Tibial artery (tissue), 4 donors: ENCODE measurements around the gene TCOF1.

ENCODE experiments used
- DNase-seq, 2 donors: peaks; one replicate each; pipeline ENCODE4 v3.0.0-alpha.2; 2019
- H3K27ac ChIP-seq, 2 donors: fragments of 200-600 bp; sonication (generic) in 1 of 2; 1 replicate in 1 of 2; 2 replicates in 1 of 2; pipeline ENCODE4 v1.5.1; 2018 to 2019; ENCODE audit warnings: mild to moderate bottlenecking in 1 of 2
- H3K27me3 ChIP-seq, 2 donors: fragments of 200-600 bp; sonication (generic) in 1 of 2; one replicate each; pipeline versions ENCODE4 v1.5.1 to v1.6.0; 2016 to 2019
- H3K36me3 ChIP-seq, 3 donors: fragments of 200-600 bp; sonication (generic) in 2 of 3; one replicate each; pipeline ENCODE4 v1.5.1; 2016 to 2019; ENCODE audit warnings: mild to moderate bottlenecking in 2 of 3
- H3K4me1 ChIP-seq, 4 donors: fragments of 200-600 bp; sonication (generic) in 2 of 4; 1 replicate in 3 of 4; 2 replicates in 1 of 4; pipeline ENCODE4 v1.5.1; 2016 to 2019
- H3K4me3 ChIP-seq, 2 donors: fragments of 200-600 bp; sonication (generic) in 1 of 2; 1 replicate in 1 of 2; 2 replicates in 1 of 2; pipeline ENCODE4 v1.5.1; 2018 to 2019; ENCODE audit warnings: mild to moderate bottlenecking in 2 of 2
- H3K9me3 ChIP-seq, 3 donors: fragments of 200-600 bp; sonication (generic) in 1 of 3; one replicate each; pipeline ENCODE4 v1.5.1; 2016 to 2019
- CTCF ChIP-seq, 2 experiments: fragments of 200-600 bp in 1 of 2; fragments of 450-650 bp in 1 of 2; IDR thresholded peaks; one replicate each; pipeline ENCODE4 v1.5.1; 2017 to 2019; ENCODE audit warnings: antibody characterized with exemption in 2 of 2, mild to moderate bottlenecking in 1 of 2, moderate library complexity in 1 of 2
- intact Hi-C: fragments of 100-400 bp; cut with DNase I; formaldehyde crosslinking; loops from one replicate; pipeline ENCODE4 v1.15.0; 2023; ENCODE audit warnings: low total_unique reads

The TCOF1 gene

GRCh38 chr5:150364004-150364403 lies 6.5 kb downstream of the TCOF1 start:
- no peak for TF ChIP-seq CTCF (IDR thresholded peaks at IDR 0.05)
- Histone ChIP-seq H3K27ac (no peak overlapping the region), H3K4me1 (peaks cover 0 to 7% (median 1%) of the 10 kb centered on the region in 4 donors), H3K27me3 (no peaks in the 10 kb centered on the region), H3K36me3 (peaks cover 61 to 87% (median 76%) of the 10 kb centered on the region in 3 donors), H3K9me3 (no peaks in the 10 kb centered on the region), H3K4me3 (no peak overlapping the region)
- DNase-seq, result no peak
- intact Hi-C loops, result no loop called here

- no peaks in the 10 kb centered on the region for H3K9me3 ChIP-seq
- no peak overlapping the region for H3K27ac ChIP-seq
- H3K36me3 ChIP-seq, result peaks cover 86 to 97% (median 93%) of the 10 kb centered on the region in 3 donors
- intact Hi-C loops, result no loop called here
- no peak for TF ChIP-seq CTCF (IDR thresholded peaks at IDR 0.05)
- H3K4me1 ChIP-seq, result no peaks in the 10 kb centered on the region
- DNase-seq, result no peak
- H3K4me3 ChIP-seq, result no peak overlapping the region
- no peaks in the 10 kb centered on the region for H3K27me3 ChIP-seq
Observed at GRCh38 chr5:150368526-150368925, 11.0 kb downstream of the TCOF1 start.

DNA sequence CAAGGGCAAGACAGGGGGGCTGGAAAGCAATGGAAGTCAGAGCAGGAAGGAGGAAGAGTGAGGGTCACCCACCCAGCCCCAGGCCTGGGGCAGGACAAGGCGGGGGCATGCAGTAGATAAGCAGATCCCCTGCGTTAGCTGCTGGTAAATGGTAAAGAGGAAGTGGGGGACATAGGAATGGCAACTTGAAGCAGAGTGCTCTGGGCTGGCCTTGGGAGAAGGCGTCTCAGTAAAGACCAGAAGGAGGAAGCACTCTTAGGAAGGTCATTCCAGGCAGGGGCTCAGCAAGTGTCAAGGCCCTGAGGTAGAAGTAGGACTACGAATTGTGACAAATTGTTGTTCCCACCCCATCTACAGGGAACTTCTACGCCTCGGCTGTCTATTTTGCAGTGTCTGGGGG lies 15.1 kb downstream of the TCOF1 start:
- no peaks in the 10 kb centered on the region for H3K4me1 ChIP-seq
- H3K36me3 ChIP-seq, result peaks cover 84 to 100% (median 96%) of the 10 kb centered on the region in 3 donors
- no peak overlapping the region for H3K27ac ChIP-seq
- intact Hi-C loops, result no loop called here
- H3K4me3 ChIP-seq, result no peak overlapping the region
- H3K9me3 ChIP-seq, result no peaks in the 10 kb centered on the region
- no peak for DNase-seq
- TF ChIP-seq CTCF (IDR thresholded peaks at IDR 0.05), result no peak
- H3K27me3 ChIP-seq, result no peaks in the 10 kb centered on the region

- Histone ChIP-seq H3K27ac (no peak overlapping the region), H3K27me3 (no peaks in the 10 kb centered on the region), H3K36me3 (peaks cover 78 to 100% (median 96%) of the 10 kb centered on the region in 3 donors), H3K9me3 (no peaks in the 10 kb centered on the region), H3K4me3 (no peak overlapping the region), H3K4me1 (no peaks in the 10 kb centered on the region)
- intact Hi-C loops, result no loop called here
- no peak for DNase-seq
- no peak for TF ChIP-seq CTCF (IDR thresholded peaks at IDR 0.05)
Observed at GRCh38 chr5:150374651-150375050, 17.2 kb downstream of the TCOF1 start.

GRCh38 chr5:150376799-150377771 lies 19.6 kb downstream of the TCOF1 start:
- H3K27ac ChIP-seq, result no peak overlapping the region

More at GRCh38 chr5:150376799-150377771, 19.6 kb downstream of the TCOF1 start:
- intact Hi-C loops, result no loop called here
- H3K9me3 ChIP-seq, result no peaks in the 10 kb centered on the region
- H3K4me3 ChIP-seq, result no peak overlapping the region
- no peak for TF ChIP-seq CTCF (IDR thresholded peaks at IDR 0.05)
- H3K4me1 ChIP-seq, result no peaks in the 10 kb centered on the region
- H3K36me3 ChIP-seq, result peaks cover 80 to 100% (median 97%) of the 10 kb centered on the region in 3 donors
- H3K27me3 ChIP-seq, result no peaks in the 10 kb centered on the region
- DNase-seq, result no peak
